MM.1S (cell line): ENCODE results near the gene TTC28.

Experiments
- DNase-seq: peaks from one replicate; pipeline ENCODE4 v3.0.0-alpha.2; 2015
- H2AFZ ChIP-seq: fragments of 300-600 bp; sonication (generic); 2 replicates; pipeline ENCODE4 v1.6.0; 2016; ENCODE audit warnings: antibody characterized with exemption, low read length
- H3F3A ChIP-seq: fragments of 300-600 bp; sonication (generic); 2 replicates; pipeline ENCODE4 v1.6.1; 2016; ENCODE audit warnings: mild to moderate bottlenecking, antibody characterized with exemption, low read length, moderate library complexity, mixed read lengths; ENCODE audit not compliant: insufficient read depth
- H3K27ac ChIP-seq: fragments of 300-600 bp; sonication (generic); 2 replicates; pipeline ENCODE4 v1.5.1; 2016; ENCODE audit warnings: mild to moderate bottlenecking, low read length
- H3K27me3 ChIP-seq: fragments of 300-600 bp; sonication (generic); replicated peaks from 2 replicates; pipeline ENCODE4 v1.6.0; 2016; ENCODE audit warnings: low read length; ENCODE audit not compliant: insufficient read depth
- H3K36me3 ChIP-seq: fragments of 300-600 bp; sonication (generic); replicated peaks from 2 replicates; pipeline ENCODE4 v1.6.1; 2016; ENCODE audit warnings: mild to moderate bottlenecking, low read length, mixed read lengths; ENCODE audit not compliant: insufficient read depth
- H3K4me1 ChIP-seq: fragments of 300-600 bp; sonication (generic); 2 replicates; pipeline ENCODE4 v1.6.1; 2016; ENCODE audit warnings: low read length, mixed read lengths
- H3K4me2 ChIP-seq: fragments of 300-600 bp; sonication (generic); 2 replicates; pipeline ENCODE4 v1.6.0; 2016; ENCODE audit warnings: low read depth, low read length
- H3K4me3 ChIP-seq: fragments of 300-600 bp; sonication (generic); 2 replicates; pipeline ENCODE4 v1.5.1; 2016; ENCODE audit warnings: low read length, mixed read lengths
- H3K79me2 ChIP-seq: fragments of 300-600 bp; sonication (generic); 2 replicates; pipeline ENCODE4 v1.6.1; 2016; ENCODE audit warnings: mixed run types, low read length, mixed read lengths
- H3K9ac ChIP-seq: fragments of 300-600 bp; sonication (generic); 2 replicates; pipeline ENCODE4 v1.6.1; 2016; ENCODE audit warnings: low read length, mixed read lengths
- H3K9me2 ChIP-seq: fragments of 300-600 bp; sonication (generic); replicated peaks from 2 replicates; pipeline ENCODE4 v1.6.1; 2016; ENCODE audit warnings: mild to moderate bottlenecking, low read length, mixed read lengths; ENCODE audit not compliant: insufficient read depth
- H3K9me3 ChIP-seq: fragments of 300-600 bp; sonication (generic); replicated peaks from 2 replicates; pipeline ENCODE4 v1.6.1; 2016; ENCODE audit warnings: mild to moderate bottlenecking, low read length, mixed read lengths; ENCODE audit not compliant: insufficient read depth
- H4K20me1 ChIP-seq: fragments of 300-600 bp; sonication (generic); 2 replicates; pipeline ENCODE4 v1.6.1; 2016; ENCODE audit warnings: mild to moderate bottlenecking, low read length, moderate library complexity, mixed read lengths; ENCODE audit not compliant: insufficient read depth
- CTCF ChIP-seq: fragments of 300-600 bp; sonication (generic); IDR thresholded peaks from 2 replicates; pipeline ENCODE4 v1.5.1; 2016; ENCODE audit warnings: antibody characterized with exemption, low read length, mixed read lengths
- EZH2 ChIP-seq: fragments of 300-600 bp; sonication (generic); optimal IDR thresholded peaks from 2 replicates; pipeline ENCODE3; 2017; ENCODE audit warnings: low read depth, mild to moderate bottlenecking, antibody characterized with exemption, low read length, mixed read lengths
- EZH2phosphoT487 ChIP-seq: fragments of 300-600 bp; sonication (generic); IDR thresholded peaks from 2 replicates; pipeline ENCODE4 v1.6.1; 2018; ENCODE audit warnings: antibody characterized with exemption, low read length

Gene TTC28

GRCh38 chr22:28023774-28024173 lies 655.9 kb downstream of the TTC28 start:
- Histone ChIP-seq H3K9me3 (no peaks in the 10 kb centered on the region), H3K4me1 (no peaks in the 10 kb centered on the region), H3K79me2 (no peaks in the 10 kb centered on the region)

GRCh38 chr22:28023036-28023435 lies 656.6 kb downstream of the TTC28 start:
- Histone ChIP-seq H3K4me3 (no peak overlapping the region), H3K9me3 (no peaks in the 10 kb centered on the region), H4K20me1 (no peaks in the 10 kb centered on the region), H3K9ac (no peak overlapping the region), H3K9me2 (no peaks in the 10 kb centered on the region), H3K4me2 (no peak overlapping the region), H3K4me1 (no peaks in the 10 kb centered on the region), H2AFZ (no peak overlapping the region), H3F3A (no peaks in the 10 kb centered on the region), H3K36me3 (no peaks in the 10 kb centered on the region), H3K27ac (no peak overlapping the region), H3K27me3 (no peaks in the 10 kb centered on the region), H3K79me2 (no peaks in the 10 kb centered on the region)
- TF ChIP-seq EZH2 = no peak
- TF ChIP-seq CTCF = no peak
- TF ChIP-seq EZH2phosphoT487 = no peak
- DNase-seq = no peak

More at GRCh38 chr22:28023774-28024173, 655.9 kb downstream of the TTC28 start:
- Histone ChIP-seq H3K4me2 (no peak overlapping the region), H3K4me3 (no peak overlapping the region), H3K27ac (no peak overlapping the region), H3K9me2 (no peaks in the 10 kb centered on the region), H4K20me1 (no peaks in the 10 kb centered on the region), H3K36me3 (no peaks in the 10 kb centered on the region), H3K27me3 (no peaks in the 10 kb centered on the region), H2AFZ (no peak overlapping the region), H3F3A (no peaks in the 10 kb centered on the region), H3K9ac (no peak overlapping the region)
- no peak for TF ChIP-seq CTCF
- no peak for TF ChIP-seq EZH2
- TF ChIP-seq EZH2phosphoT487 = no peak
- no peak for DNase-seq

GRCh38 chr22:28021998-28022660 lies 657.5 kb downstream of the TTC28 start:
- Histone ChIP-seq H3K36me3 (no peaks in the 10 kb centered on the region), H3K27me3 (no peaks in the 10 kb centered on the region), H3K79me2 (no peaks in the 10 kb centered on the region), H3K4me2 (no peak overlapping the region), H4K20me1 (no peaks in the 10 kb centered on the region), H3F3A (no peaks in the 10 kb centered on the region), H3K4me3 (no peak overlapping the region), H3K9me2 (no peaks in the 10 kb centered on the region), H3K4me1 (no peaks in the 10 kb centered on the region), H3K9ac (no peak overlapping the region), H3K9me3 (no peaks in the 10 kb centered on the region), H2AFZ (no peak overlapping the region), H3K27ac (no peak overlapping the region)
- TF ChIP-seq EZH2phosphoT487 = no peak
- no peak for TF ChIP-seq CTCF
- no peak for TF ChIP-seq EZH2
- no peak for DNase-seq
